Measurements from ENCODE around the gene AVEN.

- no peak for TF ChIP-seq POLR2AphosphoS5 (IDR thresholded peaks at IDR 0.05; ENCODE audit: low read depth)
- no peak for TF ChIP-seq EZH2phosphoT487 (IDR thresholded peaks at IDR 0.05; ENCODE audit: unreplicated experiment)
- TF ChIP-seq CTCF (conservative IDR thresholded peaks at IDR 0.05; ENCODE audit: low read depth in 2 of 2) = no peak
- TF ChIP-seq NANOG (IDR thresholded peaks at IDR 0.05; ENCODE audit: borderline replicate concordance) = no peak
- TF ChIP-seq CREB1 (CRISPR knock-in tag; IDR thresholded peaks at IDR 0.05; ENCODE audit: low read depth) = no peak
Observed at GRCh38 chr15:33865416-33865815, 173.6 kb downstream of the AVEN start.

All from GM23338 (cell line).